Muscle layer of duodenum (tissue), 2 donors: Measurements from ENCODE around the gene SOX11.

ENCODE experiments used
- H3K27ac ChIP-seq: one replicate; pipeline ENCODE4 v1.7.0; 2013; ENCODE audit warnings: mild to moderate bottlenecking, low read length
- H3K27me3 ChIP-seq: one replicate; pipeline ENCODE4 v1.7.0; 2013; ENCODE audit warnings: low read depth, mild to moderate bottlenecking, control low read depth, low read length
- H3K36me3 ChIP-seq, 2 donors: one replicate each; pipeline ENCODE4 v1.7.0; 2013; ENCODE audit warnings: low read length in 2 of 2, control low read depth in 1 of 2, mild to moderate bottlenecking in 1 of 2; ENCODE audit not compliant: insufficient read depth in 2 of 2, control insufficient read depth in 1 of 2
- H3K4me1 ChIP-seq, 2 donors: one replicate each; pipeline ENCODE4 v1.7.0; 2013; ENCODE audit warnings: low read length in 2 of 2, mild to moderate bottlenecking in 2 of 2, control low read depth in 1 of 2, moderate library complexity in 1 of 2; ENCODE audit not compliant: insufficient read depth in 2 of 2, control insufficient read depth in 1 of 2
- H3K4me3 ChIP-seq, 2 donors: one replicate each; pipeline ENCODE4 v1.7.0; 2013; ENCODE audit warnings: low read length in 2 of 2, low read depth in 1 of 2, mild to moderate bottlenecking in 1 of 2
- H3K9me3 ChIP-seq, 2 donors: one replicate each; pipeline ENCODE4 v1.7.0; 2013; ENCODE audit warnings: low read length in 2 of 2, control low read depth in 1 of 2, mild to moderate bottlenecking in 1 of 2; ENCODE audit not compliant: control insufficient read depth in 1 of 2
- donor health status: healthy.

SOX11 gene

DNA sequence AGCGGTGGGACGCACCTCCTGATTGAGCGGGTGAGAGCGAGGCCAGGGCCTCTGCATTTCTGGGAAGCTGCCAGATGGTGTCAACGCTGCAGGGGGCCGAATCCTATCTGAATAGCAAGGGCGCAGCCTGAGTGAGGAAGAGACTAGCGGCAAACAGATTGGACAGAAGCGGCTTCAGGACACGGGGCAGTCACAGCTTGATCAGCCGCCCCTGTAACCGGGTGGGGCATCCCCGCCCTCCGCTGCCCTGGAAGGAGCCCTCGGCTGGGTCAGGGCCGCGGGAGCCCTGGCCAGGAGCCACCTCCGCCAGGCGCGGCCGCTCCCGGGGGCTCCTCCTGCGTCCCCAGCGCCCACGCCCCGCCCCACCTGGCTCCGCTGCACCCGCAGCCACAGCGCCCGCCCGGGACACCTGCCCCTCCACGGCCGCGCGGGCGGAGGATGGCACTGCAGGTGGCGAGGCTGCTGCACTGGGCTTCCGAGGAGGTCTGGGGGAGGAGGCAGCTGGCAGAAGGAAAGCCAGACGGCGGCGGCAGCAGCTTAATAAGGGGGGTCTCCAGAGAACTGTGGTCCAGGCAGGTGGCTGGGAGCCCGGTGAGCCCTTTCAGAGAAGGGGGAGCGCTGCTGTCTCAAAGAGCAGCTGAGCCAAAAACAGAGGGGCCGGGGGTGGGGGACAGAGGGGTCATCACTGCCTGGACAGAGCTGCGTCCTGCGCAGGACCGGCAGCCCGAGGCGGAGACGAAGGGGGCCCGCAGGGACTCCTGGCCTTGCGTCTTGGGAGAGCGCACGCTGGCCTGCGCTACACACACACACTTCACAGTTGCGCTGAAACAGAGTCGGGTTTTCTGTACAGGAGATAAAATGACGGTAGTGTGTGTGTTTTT lies 18.8 kb upstream of the SOX11 start:
- Histone ChIP-seq H3K4me3 (no peak overlapping the region), H3K27me3 (no peaks in the 10 kb centered on the region), H3K27ac (no peak overlapping the region), H3K36me3 (no peaks in the 10 kb centered on the region), H3K4me1 (peaks cover 0 to 7% of the 10 kb centered on the region in 2 donors), H3K9me3 (no peaks in the 10 kb centered on the region)

DNA sequence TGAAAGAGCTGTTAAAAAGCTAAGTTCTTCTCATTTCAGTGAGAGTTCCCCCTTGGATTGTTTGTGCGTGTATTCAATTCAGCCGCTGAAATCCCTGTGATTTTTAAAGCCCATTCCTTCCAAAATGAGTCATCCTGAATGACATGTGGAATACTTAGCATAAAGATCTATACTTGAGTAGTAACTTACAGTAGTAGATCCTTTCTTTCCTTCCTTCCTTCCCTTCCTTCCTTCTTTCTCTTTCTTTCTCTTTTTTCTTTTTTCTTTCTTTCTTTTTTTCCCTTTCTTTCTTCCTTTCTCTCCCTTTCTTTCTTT lies 18.2 kb upstream of the SOX11 start:
- Histone ChIP-seq H3K27me3 (no peaks in the 10 kb centered on the region), H3K9me3 (no peaks in the 10 kb centered on the region), H3K4me3 (no peak overlapping the region), H3K27ac (no peak overlapping the region), H3K36me3 (no peaks in the 10 kb centered on the region), H3K4me1 (peaks cover 0 to 7% of the 10 kb centered on the region in 2 donors)

DNA sequence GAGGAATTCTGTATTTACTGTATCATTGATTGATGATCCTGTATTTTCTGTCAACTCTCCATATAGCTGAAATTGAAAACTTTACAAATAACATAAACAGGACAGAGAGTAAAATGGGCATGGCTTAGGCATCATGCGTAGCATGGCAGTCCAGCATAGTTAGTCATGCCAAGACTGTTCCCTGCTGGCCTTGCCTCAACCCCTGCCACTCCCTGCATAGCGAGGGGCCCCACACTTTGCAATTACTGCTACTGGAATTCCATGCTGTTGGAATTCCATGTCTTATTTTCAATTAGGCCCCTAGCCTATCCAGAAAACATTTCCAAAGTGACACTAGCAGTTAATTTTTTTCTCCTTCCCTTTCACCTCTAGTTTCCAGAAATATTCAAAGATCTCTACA lies 15.1 kb upstream of the SOX11 start:
- Histone ChIP-seq H3K4me3 (no peak overlapping the region), H3K36me3 (no peaks in the 10 kb centered on the region), H3K27me3 (no peaks in the 10 kb centered on the region), H3K9me3 (no peaks in the 10 kb centered on the region), H3K27ac (no peak overlapping the region), H3K4me1 (peaks cover 0 to 7% of the 10 kb centered on the region in 2 donors)

DNA sequence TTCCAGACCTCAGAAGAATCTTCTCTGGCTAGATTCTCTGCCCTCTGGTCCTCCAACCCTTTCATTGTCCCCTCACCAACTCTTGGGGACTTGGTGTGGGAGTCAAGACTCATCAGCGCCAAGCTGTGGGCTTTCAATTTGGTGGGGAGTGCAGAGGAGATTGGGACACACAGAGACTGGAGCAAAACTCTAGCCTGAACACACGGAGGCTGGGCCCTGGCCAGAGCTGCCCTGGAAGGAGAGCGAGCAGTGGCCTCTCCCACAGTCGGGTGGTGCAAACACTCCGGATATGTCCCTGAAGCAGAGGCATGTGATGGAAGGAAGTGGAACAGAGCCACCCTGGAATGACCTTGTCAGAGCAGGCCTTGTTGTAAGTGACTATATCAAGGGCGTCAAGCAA lies 8.7 kb upstream of the SOX11 start:
- H3K27ac ChIP-seq, result no peak overlapping the region
- H3K27me3 ChIP-seq, result no peaks in the 10 kb centered on the region
- H3K9me3 ChIP-seq, result no peaks in the 10 kb centered on the region
- H3K4me1 ChIP-seq, result no peaks in the 10 kb centered on the region
- H3K4me3 ChIP-seq, result no peak overlapping the region
- H3K36me3 ChIP-seq, result no peaks in the 10 kb centered on the region

DNA sequence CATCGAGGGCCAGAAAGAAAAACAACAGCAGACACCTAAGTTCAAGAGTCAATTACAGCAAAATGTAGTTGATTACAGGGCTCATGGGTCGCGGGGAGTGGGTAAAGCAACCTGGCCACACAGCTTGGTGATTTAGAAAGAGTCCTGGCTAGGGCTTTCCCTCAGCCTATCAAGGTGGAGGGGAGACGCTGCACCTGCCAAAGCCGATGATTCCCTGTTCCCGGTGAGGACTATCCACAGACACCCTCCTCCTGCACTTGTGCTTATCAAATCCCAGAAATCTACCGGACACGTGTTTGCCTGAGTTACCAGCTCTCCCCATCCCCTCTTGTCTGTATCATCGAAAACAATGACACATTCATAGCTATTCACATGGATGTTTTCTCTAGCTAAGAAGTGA lies 7.0 kb upstream of the SOX11 start:
- H3K4me1 ChIP-seq, result no peaks in the 10 kb centered on the region
- no peaks in the 10 kb centered on the region for H3K9me3 ChIP-seq
- H3K36me3 ChIP-seq, result no peaks in the 10 kb centered on the region
- H3K27ac ChIP-seq, result no peak overlapping the region
- no peak overlapping the region for H3K4me3 ChIP-seq
- no peaks in the 10 kb centered on the region for H3K27me3 ChIP-seq

DNA sequence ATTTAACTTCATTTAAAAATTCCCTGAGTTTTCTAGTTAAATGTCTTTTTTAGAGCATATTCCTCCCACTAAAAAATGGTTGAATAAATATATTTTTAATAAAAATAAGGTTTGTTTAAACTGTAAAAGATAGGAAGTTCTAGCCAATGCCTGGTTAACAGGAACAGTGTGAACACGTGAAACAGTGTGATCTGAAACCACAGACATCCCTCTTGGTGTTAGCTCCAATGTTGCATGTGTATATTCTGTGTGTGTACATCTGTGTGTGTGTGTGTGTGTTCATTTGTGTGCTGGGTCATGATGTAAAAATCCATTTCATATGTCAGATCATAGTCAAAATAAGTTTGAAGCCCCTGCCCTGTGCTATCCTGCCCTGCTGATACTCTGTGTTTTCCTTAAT lies 6.1 kb upstream of the SOX11 start:
- Histone ChIP-seq H3K4me1 (peaks cover 0 to 1% of the 10 kb centered on the region in 2 donors), H3K4me3 (no peak overlapping the region), H3K27ac (no peak overlapping the region), H3K27me3 (no peaks in the 10 kb centered on the region), H3K36me3 (no peaks in the 10 kb centered on the region), H3K9me3 (no peaks in the 10 kb centered on the region)

DNA sequence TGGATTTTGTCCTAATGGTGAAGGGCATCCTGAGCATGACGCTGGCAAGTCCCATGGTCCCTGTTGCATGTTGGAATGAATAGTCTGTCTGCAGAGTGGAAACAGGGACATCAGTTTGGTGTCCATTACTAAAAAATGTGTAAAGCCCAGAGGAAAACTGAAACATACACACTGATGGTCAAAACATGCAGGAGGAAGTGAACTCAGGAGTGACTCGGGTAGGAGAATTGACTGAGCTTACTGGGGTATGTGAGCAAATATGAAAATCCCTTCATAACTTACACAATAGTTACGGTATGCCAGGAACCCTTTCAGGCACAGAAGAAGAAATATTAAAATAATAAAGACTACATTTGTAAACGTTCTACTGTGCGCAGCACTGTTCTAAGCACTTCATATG lies 5.6 kb upstream of the SOX11 start:
- Histone ChIP-seq H3K27ac (no peak overlapping the region), H3K4me1 (peaks cover 0 to 6% of the 10 kb centered on the region in 2 donors), H3K9me3 (no peaks in the 10 kb centered on the region), H3K4me3 (no peak overlapping the region), H3K36me3 (no peaks in the 10 kb centered on the region), H3K27me3 (no peaks in the 10 kb centered on the region)

DNA sequence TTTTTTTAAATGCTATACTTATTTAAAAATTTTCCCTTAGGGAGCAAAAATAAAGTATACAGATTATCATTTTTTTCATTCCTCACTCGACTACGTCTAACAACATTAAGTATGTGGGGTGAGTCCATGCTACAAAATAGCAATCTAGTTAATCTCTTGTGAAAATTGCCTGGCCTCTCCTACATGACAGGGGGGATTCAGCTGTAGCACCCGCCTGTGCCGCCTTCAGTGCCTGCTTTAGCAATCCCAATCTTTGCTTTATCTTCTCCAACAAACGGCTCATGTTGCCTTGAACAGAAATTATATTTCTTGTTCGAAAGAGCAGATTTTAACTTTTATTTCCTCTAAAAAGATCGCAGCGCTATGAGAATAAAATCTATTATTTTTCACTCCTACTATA lies 2.4 kb upstream of the SOX11 start:
- Histone ChIP-seq H3K36me3 (no peaks in the 10 kb centered on the region), H3K27ac (no peak overlapping the region), H3K9me3 (no peaks in the 10 kb centered on the region), H3K27me3 (peaks cover 12% of the 10 kb centered on the region), H3K4me3 (no peak overlapping the region), H3K4me1 (peaks cover 0 to 32% of the 10 kb centered on the region in 2 donors)

DNA sequence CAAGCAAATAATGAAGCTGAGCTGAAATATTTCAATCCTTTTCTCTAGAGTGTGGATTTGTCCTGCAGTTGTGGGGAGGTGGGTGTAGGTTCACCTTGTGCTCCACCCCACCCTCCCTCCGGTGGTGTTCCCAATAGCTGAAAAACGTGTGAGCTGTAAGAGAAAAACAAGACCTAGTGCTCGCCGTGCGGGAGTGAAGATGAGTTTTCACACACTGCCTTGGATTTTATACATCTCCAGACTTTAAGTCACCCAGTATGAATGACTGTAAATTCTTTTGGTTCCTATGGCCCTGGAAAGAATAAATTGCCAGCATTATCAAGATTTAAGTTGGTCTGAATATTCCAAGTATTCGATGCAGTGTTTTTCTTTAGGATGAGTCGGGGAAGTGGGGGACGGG lies 1.9 kb upstream of the SOX11 start:
- Histone ChIP-seq H3K4me3 (no peak overlapping the region), H3K9me3 (no peaks in the 10 kb centered on the region), H3K27me3 (peaks cover 17% of the 10 kb centered on the region), H3K36me3 (no peaks in the 10 kb centered on the region), H3K4me1 (peaks cover 0 to 32% of the 10 kb centered on the region in 2 donors), H3K27ac (no peak overlapping the region)

DNA sequence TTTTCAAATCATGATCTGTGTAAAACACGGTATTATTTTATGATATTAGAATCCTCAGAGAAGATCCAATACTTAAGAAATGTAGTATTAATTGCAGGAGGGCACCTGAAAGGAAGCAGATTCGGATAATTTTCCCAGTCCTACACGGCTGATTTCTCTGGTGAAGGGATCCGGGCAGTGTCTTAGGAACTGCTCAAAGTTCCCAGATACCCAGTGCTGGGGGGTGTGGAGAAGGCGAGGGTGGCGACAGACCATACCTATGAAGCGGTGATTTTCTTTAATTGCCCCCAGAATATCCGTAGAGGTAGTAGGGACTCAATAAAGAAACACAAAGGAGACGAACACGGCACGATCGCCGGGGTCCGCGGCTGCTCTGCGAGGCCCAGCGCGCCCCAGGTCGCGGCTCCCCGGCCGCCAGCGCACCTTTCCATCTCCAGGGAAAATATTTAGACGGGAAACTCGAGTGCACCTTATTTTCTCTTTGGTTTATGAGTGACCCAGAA lies 1.4 kb upstream of the SOX11 start:
- Histone ChIP-seq H3K4me3 (peak overlapping the region in 1 of 2 donors; percentile 50), H3K27ac (no peak overlapping the region), H3K36me3 (no peaks in the 10 kb centered on the region), H3K9me3 (no peaks in the 10 kb centered on the region), H3K27me3 (peaks cover 21% of the 10 kb centered on the region), H3K4me1 (peaks cover 0 to 34% of the 10 kb centered on the region in 2 donors)

DNA sequence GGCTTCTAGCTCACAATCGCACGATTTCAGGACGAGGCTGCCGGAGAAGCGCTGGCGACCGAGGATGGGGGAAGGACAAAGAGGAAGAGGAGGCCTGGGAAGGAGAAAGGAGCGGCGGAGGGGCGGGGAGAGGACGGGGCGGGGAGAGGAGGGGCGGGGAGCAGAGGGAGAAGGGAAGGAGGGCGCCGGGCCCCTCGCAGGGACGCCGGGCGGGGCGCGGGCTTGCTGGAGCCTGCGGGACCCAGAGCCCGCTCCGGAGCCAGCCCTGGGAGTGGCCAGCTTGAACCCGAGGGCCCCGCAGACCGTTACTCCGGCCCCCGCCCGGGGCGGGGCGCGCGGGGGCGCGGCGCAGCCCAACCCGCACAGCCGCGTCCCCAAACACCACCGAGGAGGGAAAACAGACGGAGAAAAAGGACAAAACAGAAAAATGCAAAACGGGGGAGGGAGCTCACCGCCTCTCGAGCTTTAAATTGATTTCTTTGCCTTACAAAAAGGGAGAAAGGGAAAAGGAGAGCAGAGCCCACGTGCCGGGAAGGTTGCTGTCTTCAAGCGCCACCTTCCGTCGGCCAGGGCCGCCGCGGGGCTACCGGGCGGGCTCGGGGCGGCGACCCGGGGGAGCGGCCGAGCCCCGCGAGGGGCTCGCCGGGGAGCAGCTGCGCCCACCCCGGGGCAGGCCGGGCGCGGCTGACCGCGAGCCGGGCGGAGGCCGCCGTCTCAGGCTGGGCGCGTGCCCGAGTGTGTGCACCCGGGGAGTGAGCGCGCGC lies 781 bp upstream of the SOX11 start:
- peaks cover 27% of the 10 kb centered on the region for H3K27me3 ChIP-seq
- H3K36me3 ChIP-seq, result no peaks in the 10 kb centered on the region
- H3K27ac ChIP-seq, result no peak overlapping the region
- H3K9me3 ChIP-seq, result no peaks in the 10 kb centered on the region
- H3K4me3 ChIP-seq, result peak overlapping the region in 1 of 2 donors; percentile 50
- H3K4me1 ChIP-seq, result peaks cover 0 to 41% of the 10 kb centered on the region in 2 donors
